Neural crest cell (in vitro differentiated cells): ENCODE data around the gene PHF21B. TPM values are rescaled to one million over a fixed set of nuclear protein-coding genes. Genes with fewer than 3 reads are reported as not detected.

Experiments
- DNase-seq: peaks from one replicate; pipeline ENCODE4 v3.0.0; 2021; ENCODE audit warnings: low read depth, mixed read lengths, low spot score
- H3K27ac Mint-ChIP-seq: one replicate; pipeline ENCODE4 v1.8.0; 2021; ENCODE audit warnings: mild to moderate bottlenecking, mixed read lengths; ENCODE audit not compliant: unreplicated experiment
- H3K27me3 Mint-ChIP-seq: 2 replicates; pipeline ENCODE4 v1.8.0; 2021; ENCODE audit warnings: low read depth, mild to moderate bottlenecking, mixed read lengths
- H3K36me3 Mint-ChIP-seq: 2 replicates; pipeline ENCODE4 v1.8.0; 2021; ENCODE audit warnings: low read depth, mild to moderate bottlenecking, mixed read lengths
- H3K4me1 Mint-ChIP-seq: 2 replicates; pipeline ENCODE4 v1.8.0; 2021; ENCODE audit warnings: mixed read lengths
- H3K4me3 Mint-ChIP-seq: one replicate; pipeline ENCODE4 v1.8.0; 2021; ENCODE audit warnings: mild to moderate bottlenecking, mixed read lengths
- H3K9me3 Mint-ChIP-seq: 2 replicates; pipeline ENCODE4 v1.8.0; 2021; ENCODE audit warnings: mixed read lengths
- total RNA-seq: library from RNA; stranded (reverse); gene quantifications from 2 replicates; pipeline ENCODE4 v1.2.1, GENCODE V29; 2021
- TF ChIP-seq, protein P1 (sequence below): fragments of 200-600 bp; sonication (generic); conservative IDR thresholded peaks from 2 replicates; pipeline ENCODE4 v1.5.0; 2021; ENCODE audit warnings: antibody characterized with exemption, mild to moderate bottlenecking

Gene PHF21B
- total RNA-seq, 1 donor from 2014 or later = 40.4 TPM

DNA sequence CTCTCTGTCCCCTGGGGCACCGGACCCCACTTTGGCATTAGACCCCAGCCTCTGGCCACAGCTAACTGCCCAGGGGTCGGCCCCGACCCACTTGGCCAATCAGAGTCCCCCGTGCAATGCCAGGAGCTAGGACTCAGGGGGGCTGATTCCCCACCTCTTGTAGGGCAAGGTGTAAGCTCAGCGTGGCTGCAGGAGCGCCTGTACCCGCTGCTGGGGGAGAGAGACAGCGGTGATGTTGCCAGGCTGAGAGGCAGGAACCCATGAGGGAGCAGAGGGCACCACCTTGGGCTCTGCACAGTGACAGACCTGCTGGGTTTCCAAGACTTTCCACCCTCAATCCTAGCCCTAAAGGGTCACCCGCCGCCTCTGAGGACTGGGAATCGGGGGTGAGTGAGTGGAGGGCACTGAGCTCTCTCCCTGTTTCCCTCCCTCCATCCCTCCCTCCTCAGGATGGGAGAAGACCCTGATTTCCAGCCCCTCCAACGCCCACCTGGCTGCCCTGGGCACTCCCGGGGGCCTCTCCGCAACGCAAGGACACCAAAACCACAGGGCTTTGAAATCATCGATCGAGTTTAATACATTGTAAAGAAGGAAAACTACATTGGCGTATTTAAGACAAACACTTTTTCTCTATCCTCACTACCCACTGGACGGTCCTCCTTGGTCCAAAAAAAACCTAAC is 129.1 kb downstream of the PHF21B start:
- DNase-seq = no peak
- Mint-ChIP-seq H3K27ac (no peak overlapping the region), H3K4me1 (no peaks in the 10 kb centered on the region)

DNA sequence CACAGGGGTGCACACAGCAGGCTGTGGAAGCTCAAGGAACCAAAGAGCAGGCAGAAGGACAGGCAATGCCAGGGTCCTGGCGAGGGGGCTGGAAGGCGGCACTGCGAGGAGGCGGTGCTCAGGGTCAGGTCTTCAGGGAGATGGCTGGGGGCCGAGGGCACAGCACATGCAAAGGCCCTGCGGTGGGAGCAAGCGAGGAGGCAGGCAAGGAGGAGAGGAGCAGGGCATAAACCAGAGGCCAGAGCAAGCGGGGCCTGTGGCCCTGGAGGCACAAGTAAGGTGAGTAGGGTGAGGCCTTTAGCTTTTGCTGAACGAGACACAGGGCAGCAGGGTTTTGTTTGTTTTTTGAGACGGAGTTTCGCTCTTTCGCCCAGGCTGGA is 130.5 kb downstream of the PHF21B start:
- H3K4me3 Mint-ChIP-seq = no peak overlapping the region
- peaks cover 8% of the 10 kb centered on the region for H3K9me3 Mint-ChIP-seq
- H3K27ac Mint-ChIP-seq = no peak overlapping the region
- DNase-seq = no peak
- TF ChIP-seq, protein P1, sequence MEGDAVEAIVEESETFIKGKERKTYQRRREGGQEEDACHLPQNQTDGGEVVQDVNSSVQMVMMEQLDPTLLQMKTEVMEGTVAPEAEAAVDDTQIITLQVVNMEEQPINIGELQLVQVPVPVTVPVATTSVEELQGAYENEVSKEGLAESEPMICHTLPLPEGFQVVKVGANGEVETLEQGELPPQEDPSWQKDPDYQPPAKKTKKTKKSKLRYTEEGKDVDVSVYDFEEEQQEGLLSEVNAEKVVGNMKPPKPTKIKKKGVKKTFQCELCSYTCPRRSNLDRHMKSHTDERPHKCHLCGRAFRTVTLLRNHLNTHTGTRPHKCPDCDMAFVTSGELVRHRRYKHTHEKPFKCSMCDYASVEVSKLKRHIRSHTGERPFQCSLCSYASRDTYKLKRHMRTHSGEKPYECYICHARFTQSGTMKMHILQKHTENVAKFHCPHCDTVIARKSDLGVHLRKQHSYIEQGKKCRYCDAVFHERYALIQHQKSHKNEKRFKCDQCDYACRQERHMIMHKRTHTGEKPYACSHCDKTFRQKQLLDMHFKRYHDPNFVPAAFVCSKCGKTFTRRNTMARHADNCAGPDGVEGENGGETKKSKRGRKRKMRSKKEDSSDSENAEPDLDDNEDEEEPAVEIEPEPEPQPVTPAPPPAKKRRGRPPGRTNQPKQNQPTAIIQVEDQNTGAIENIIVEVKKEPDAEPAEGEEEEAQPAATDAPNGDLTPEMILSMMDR = no peak
- peaks cover 42% of the 10 kb centered on the region for H3K36me3 Mint-ChIP-seq
- no peaks in the 10 kb centered on the region for H3K27me3 Mint-ChIP-seq
- H3K4me1 Mint-ChIP-seq = no peaks in the 10 kb centered on the region

More for the DNA sequence above, 129.1 kb downstream of the PHF21B start:
- TF ChIP-seq, protein P1 = no peak
- peaks cover 38% of the 10 kb centered on the region for H3K36me3 Mint-ChIP-seq
- H3K9me3 Mint-ChIP-seq = peaks cover 8% of the 10 kb centered on the region
- no peaks in the 10 kb centered on the region for H3K27me3 Mint-ChIP-seq
- H3K4me3 Mint-ChIP-seq = no peak overlapping the region

DNA sequence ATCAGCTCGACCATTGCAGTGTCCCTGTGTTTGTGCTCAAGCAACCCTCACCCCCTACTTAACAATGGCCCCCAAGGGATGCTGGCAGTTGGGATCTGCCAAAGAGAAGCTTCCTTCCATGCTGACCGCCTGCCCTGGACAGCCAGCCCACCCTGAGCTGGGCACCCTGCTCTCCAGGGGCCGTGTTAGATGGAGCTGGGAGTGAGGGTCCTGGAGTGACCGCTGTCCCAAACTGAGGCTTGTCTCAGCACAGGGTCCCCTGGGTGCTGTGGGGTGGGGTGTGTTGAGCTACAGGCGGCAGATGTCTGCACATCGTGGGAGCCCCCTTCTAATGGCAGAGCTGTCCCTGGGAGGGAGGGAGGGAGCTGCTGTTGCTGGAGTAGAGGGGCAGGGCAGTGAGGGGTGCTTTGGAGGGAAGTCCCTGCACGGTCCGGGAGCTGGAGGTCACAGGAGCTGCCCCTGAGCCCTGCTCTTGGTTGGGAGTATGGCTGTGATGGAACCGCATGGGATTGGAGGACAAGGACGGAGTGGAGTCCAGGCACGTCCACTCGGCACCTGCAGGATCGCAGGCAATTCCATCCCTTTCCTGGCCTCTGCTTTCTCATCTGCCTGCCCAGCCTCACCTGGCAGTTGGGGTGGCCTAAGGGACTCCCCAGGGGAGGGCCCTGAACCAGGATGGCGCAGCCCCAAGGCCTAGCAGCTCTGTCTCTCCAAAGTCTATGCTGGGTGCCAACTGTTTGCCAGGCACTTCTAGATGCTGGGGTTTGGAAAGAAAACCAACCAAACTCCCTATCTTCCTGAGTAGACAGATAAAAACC is 131.1 kb downstream of the PHF21B start:
- Mint-ChIP-seq H3K9me3 (peaks cover 8% of the 10 kb centered on the region), H3K27ac (no peak overlapping the region), H3K27me3 (no peaks in the 10 kb centered on the region), H3K36me3 (peaks cover 42% of the 10 kb centered on the region), H3K4me1 (no peaks in the 10 kb centered on the region), H3K4me3 (no peak overlapping the region)
- TF ChIP-seq, protein P1 = no peak
- DNase-seq = no peak

DNA sequence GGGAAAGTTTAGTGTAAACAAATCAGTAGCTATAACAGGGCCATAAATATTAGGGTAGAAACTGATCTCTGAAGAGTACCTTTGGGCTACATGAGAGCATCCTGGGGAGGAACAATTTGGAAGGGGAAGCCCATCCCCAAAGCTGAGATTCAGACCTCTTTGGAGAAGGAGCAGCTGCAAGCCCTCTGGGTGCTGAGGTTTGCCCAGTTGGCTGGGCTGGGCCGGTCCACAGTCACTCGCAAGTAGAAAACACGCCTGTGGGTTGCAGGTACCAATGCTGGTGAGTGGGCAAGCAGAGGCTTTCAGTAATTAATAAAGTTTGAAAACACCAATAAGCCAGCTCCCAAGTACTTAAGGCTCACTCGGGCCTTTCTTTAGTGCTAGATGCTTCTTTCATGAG is 132.9 kb downstream of the PHF21B start:
- no peaks in the 10 kb centered on the region for H3K27me3 Mint-ChIP-seq
- DNase-seq = no peak
- TF ChIP-seq, protein P1 = no peak
- no peaks in the 10 kb centered on the region for H3K4me1 Mint-ChIP-seq
- H3K27ac Mint-ChIP-seq = no peak overlapping the region
- peaks cover 53% of the 10 kb centered on the region for H3K36me3 Mint-ChIP-seq
- H3K4me3 Mint-ChIP-seq = no peak overlapping the region
- peaks cover 9% of the 10 kb centered on the region for H3K9me3 Mint-ChIP-seq

DNA sequence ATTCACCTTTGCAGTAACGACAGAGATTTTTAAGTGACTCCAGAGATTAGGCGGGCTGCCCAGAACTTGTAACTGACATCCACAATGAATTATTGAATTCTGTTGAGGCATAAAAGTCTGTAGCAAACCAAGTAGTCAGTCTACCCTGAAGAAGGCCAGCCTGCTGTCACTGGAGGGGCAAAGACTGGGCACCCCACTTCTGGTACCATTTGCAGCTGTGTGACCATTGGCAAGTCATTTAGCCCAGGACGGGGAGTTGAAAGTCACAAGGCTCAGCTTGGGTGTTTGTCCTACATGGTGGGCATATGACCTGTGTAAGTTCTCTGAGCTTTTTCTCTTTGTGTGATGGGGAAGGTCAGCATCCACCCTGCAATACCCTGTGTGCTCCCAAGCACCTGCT is 138.0 kb downstream of the PHF21B start:
- Mint-ChIP-seq H3K4me1 (peaks cover 4% of the 10 kb centered on the region), H3K36me3 (peaks cover 28% of the 10 kb centered on the region), H3K4me3 (no peak overlapping the region), H3K27me3 (no peaks in the 10 kb centered on the region), H3K27ac (no peak overlapping the region), H3K9me3 (peaks cover 6% of the 10 kb centered on the region)
- TF ChIP-seq, protein P1 = no peak
- DNase-seq = no peak
